Daoy (cell line): ENCODE results near the gene CD248. TPM values are rescaled to one million over a fixed set of nuclear protein-coding genes. Genes with fewer than 3 reads are reported as not detected.
"Not testable (repeated sequence)": the region's sequence is repeated elsewhere in the genome, so short reads cannot be mapped to it uniquely, and the experiment has no call there.

Source experiments
- DNase-seq: peaks from one replicate; pipeline ENCODE4 v3.0.0-alpha.2; 2015; ENCODE audit warnings: low read depth
- total RNA-seq: library from RNA; depleted of rRNA; stranded (reverse); fragments of >200 nt; shearing (Covaris generic); gene quantifications from 2 replicates; pipeline ENCODE4 v1.2.3, GENCODE V29; 2014

Gene CD248
- total RNA-seq, 1 experiment from 2014 or later, result 0.06 TPM

- DNase-seq, result peak; percentile 84
Measured at GRCh38 chr11:66289548-66290329, 27.1 kb downstream of the CD248 start.

- DNase-seq, result peak; percentile 99
Measured at GRCh38 chr11:66288671-66289547, 27.9 kb downstream of the CD248 start, which contains the start of gene YIF1A. Gene YIF1A, minus strand, starts transcription at chr11:66289143. Its CDS starts 158 bp downstream, at chr11:66288985.

GRCh38 chr11:66287889-66288670 is 28.8 kb downstream of the CD248 start:
- DNase-seq, result no peak

- no peak for DNase-seq
Measured at GRCh38 chr11:66287211-66287888, 29.5 kb downstream of the CD248 start.

- DNase-seq, result no peak
Measured at GRCh38 chr11:66286699-66287098, 30.1 kb downstream of the CD248 start.

GRCh38 chr11:66285250-66285947 is 31.4 kb downstream of the CD248 start:
- DNase-seq, result no peak

GRCh38 chr11:66284526-66285078 is 32.2 kb downstream of the CD248 start:
- DNase-seq, result no peak

GRCh38 chr11:66283461-66284105 is 33.3 kb downstream of the CD248 start:
- DNase-seq, result no peak

GRCh38 chr11:66282468-66283455 is 34.1 kb downstream of the CD248 start:
- DNase-seq, result peak; percentile 97

- no peak for DNase-seq
Measured at GRCh38 chr11:66281776-66282467, 34.9 kb downstream of the CD248 start.

- DNase-seq, result no peak
Measured at GRCh38 chr11:66281001-66281400, 35.8 kb downstream of the CD248 start.

- DNase-seq, result peak; percentile 72
Measured at GRCh38 chr11:66280428-66280827, 36.4 kb downstream of the CD248 start.

GRCh38 chr11:66279092-66279734 is 37.6 kb downstream of the CD248 start:
- no peak for DNase-seq

- DNase-seq, result peak; percentile 46
Measured at GRCh38 chr11:66278363-66279091, 38.3 kb downstream of the CD248 start.

- peak; percentile 51 for DNase-seq
Measured at GRCh38 chr11:66277471-66278362, 39.1 kb downstream of the CD248 start, which contains the start of gene CNIH2. Gene CNIH2, plus strand, starts transcription at chr11:66278175. Its CDS starts 282 bp downstream, at chr11:66278457.

- not testable (repeated sequence) for DNase-seq
Measured at GRCh38 chr11:66277064-66277463, 39.8 kb downstream of the CD248 start.
